Mucosa of rectum (tissue), 2 donors: ENCODE results near the gene MEF2D.

Experiments used
- H3K27ac ChIP-seq, 2 donors: one replicate each; pipeline ENCODE4 v1.7.0; 2013; ENCODE audit warnings: inconsistent platforms in 2 of 2, low read depth in 2 of 2, low read length in 2 of 2
- H3K27me3 ChIP-seq, 2 donors: one replicate each; pipeline ENCODE4 v1.7.0; 2013; ENCODE audit warnings: low read length in 2 of 2; ENCODE audit not compliant: control insufficient read depth in 2 of 2, insufficient read depth in 2 of 2
- H3K36me3 ChIP-seq, 2 donors: one replicate each; pipeline ENCODE4 v1.7.0; 2013; ENCODE audit warnings: low read length in 2 of 2; ENCODE audit not compliant: control insufficient read depth in 2 of 2, insufficient read depth in 2 of 2
- H3K4me1 ChIP-seq, 2 donors: one replicate each; pipeline ENCODE4 v1.7.0; 2013; ENCODE audit warnings: low read length in 2 of 2, mild to moderate bottlenecking in 1 of 2; ENCODE audit not compliant: control insufficient read depth in 2 of 2, insufficient read depth in 2 of 2
- H3K4me3 ChIP-seq, 2 donors: one replicate each; pipeline ENCODE4 v1.7.0; 2013; ENCODE audit warnings: low read length in 2 of 2
- H3K9ac ChIP-seq, 2 donors: one replicate each; pipeline ENCODE4 v1.7.0; 2013; ENCODE audit warnings: low read length in 2 of 2, low read depth in 1 of 2, mild to moderate bottlenecking in 1 of 2
- H3K9me3 ChIP-seq, 2 donors: one replicate each; pipeline ENCODE4 v1.7.0; 2013; ENCODE audit warnings: low read length in 2 of 2; ENCODE audit not compliant: control insufficient read depth in 2 of 2
- donor health status: healthy.
- donor health status: Normal muscosa, but diverticular disease.

MEF2D gene

GRCh38 chr1:156463874-156464273 is 36.7 kb downstream of the MEF2D start:
- no peak overlapping the region for H3K4me3 ChIP-seq
- no peaks in the 10 kb centered on the region for H3K9me3 ChIP-seq
- peaks cover 30 to 33% of the 10 kb centered on the region in 2 donors for H3K36me3 ChIP-seq
- peak overlapping the region; percentile 48 to 58 for H3K27ac ChIP-seq
- no peaks in the 10 kb centered on the region for H3K27me3 ChIP-seq
- peaks cover 28 to 30% of the 10 kb centered on the region in 2 donors for H3K4me1 ChIP-seq
- H3K9ac ChIP-seq: no peak overlapping the region

- peaks cover 29 to 30% of the 10 kb centered on the region in 2 donors for H3K4me1 ChIP-seq
- H3K4me3 ChIP-seq: no peak overlapping the region
- peaks cover 23 to 26% of the 10 kb centered on the region in 2 donors for H3K36me3 ChIP-seq
- no peak overlapping the region for H3K9ac ChIP-seq
- no peaks in the 10 kb centered on the region for H3K9me3 ChIP-seq
- H3K27me3 ChIP-seq: no peaks in the 10 kb centered on the region
- peak overlapping the region; percentile 48 to 58 for H3K27ac ChIP-seq
Measured at GRCh38 chr1:156462954-156463795, 37.4 kb downstream of the MEF2D start.

DNA sequence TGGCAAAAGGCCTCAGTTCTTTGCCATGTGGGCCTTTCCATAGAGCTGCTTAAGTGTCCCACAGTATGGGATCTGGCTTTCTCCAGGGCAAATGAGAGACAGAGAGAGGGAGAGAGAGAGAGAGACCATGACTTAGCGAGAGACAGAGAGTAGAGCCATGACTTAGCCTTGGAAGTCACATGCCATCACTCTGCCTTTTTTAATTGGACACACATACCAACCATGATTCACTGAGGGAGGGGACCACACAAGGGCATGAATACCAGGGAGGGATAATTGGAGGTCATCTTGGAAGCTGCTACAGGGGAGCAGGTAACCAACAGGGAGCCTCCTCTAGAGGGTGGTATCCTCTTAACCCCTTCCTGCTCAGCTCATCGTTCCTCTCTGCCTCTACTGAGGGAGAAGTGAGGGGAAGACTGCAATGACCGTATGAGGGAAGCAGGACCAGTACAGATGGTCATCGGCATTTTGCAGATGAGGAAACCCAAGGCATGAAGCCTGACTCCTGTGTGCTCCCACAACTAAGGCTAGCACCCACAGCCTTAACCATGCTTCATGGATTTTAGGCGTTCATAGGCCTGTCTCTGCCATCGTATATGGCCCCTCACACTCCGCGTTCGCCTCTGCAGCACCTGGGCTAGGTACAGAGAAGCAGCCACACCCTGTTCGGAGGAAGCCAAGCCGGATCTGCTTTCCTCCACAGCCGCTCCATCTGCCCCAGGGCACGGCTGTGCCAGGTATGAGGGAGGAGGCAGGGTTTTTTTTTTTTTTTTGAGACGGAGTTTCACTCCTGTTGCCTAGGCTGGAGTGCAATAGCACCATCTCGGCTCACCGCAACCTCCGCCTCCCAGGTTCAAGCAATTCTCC is 38.6 kb downstream of the MEF2D start:
- H3K27ac ChIP-seq: peak overlapping the region; percentile 76 to 77
- peaks cover 33% of the 10 kb centered on the region in 2 donors for H3K4me1 ChIP-seq
- H3K9ac ChIP-seq: peak overlapping the region; percentile 32 to 45

DNA sequence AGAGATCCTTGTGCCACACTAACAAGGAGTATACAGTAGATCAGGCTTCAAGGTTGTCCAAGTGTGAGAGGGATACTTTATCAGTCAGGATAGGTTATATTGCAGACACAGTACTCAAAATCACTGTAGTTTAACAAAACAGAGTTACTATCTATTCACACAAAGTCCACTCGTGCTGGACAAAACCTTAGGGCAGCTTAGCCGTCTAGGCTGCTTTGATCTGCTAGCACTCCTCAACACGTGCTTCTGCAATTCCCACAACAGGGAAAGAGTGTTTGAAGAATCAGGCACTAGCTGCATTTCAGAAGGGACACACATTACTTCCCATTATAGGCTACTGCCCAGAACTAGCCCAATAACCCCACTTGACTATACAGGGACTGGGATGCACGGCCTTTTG is 39.5 kb downstream of the MEF2D start:
- Histone ChIP-seq H3K9ac (no peak overlapping the region), H3K9me3 (no peaks in the 10 kb centered on the region), H3K4me3 (no peak overlapping the region), H3K36me3 (peaks cover 10% of the 10 kb centered on the region in 2 donors), H3K4me1 (peaks cover 40 to 41% of the 10 kb centered on the region in 2 donors), H3K27ac (peak overlapping the region in 1 of 2 donors; percentile 76), H3K27me3 (no peaks in the 10 kb centered on the region)

More for the DNA sequence above, 38.6 kb downstream of the MEF2D start:
- H3K36me3 ChIP-seq: peaks cover 15 to 18% of the 10 kb centered on the region in 2 donors
- H3K4me3 ChIP-seq: peak overlapping the region; percentile 6 to 20
- H3K9me3 ChIP-seq: no peaks in the 10 kb centered on the region
- no peaks in the 10 kb centered on the region for H3K27me3 ChIP-seq

DNA sequence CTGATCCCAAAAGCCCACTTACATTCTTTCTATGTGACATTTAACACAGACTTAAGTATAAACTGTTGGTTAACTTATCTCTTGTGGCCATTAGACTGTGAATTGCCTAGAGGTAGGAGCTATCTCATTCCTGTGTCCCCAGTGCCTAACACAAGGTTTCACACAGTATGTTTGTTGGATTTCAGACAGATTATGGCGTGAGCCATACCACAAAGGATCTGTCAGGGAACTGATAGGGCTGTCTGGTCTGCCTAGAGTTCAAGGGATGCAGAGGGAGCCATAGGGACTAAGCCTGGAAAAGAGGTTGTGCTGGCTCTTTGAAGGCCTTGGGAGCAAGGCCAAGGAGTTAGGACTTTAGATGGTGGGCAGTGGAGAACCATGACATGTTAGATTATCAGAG is 40.0 kb downstream of the MEF2D start:
- peaks cover 8 to 9% of the 10 kb centered on the region in 2 donors for H3K36me3 ChIP-seq
- H3K4me1 ChIP-seq: peaks cover 40% of the 10 kb centered on the region in 2 donors
- no peaks in the 10 kb centered on the region for H3K27me3 ChIP-seq
- no peaks in the 10 kb centered on the region for H3K9me3 ChIP-seq
- H3K9ac ChIP-seq: no peak overlapping the region
- H3K27ac ChIP-seq: no peak overlapping the region
- no peak overlapping the region for H3K4me3 ChIP-seq

GRCh38 chr1:156458181-156458503 is 42.4 kb downstream of the MEF2D start:
- H3K36me3 ChIP-seq: peaks cover 0 to under 1% of the 10 kb centered on the region in 2 donors
- no peak overlapping the region for H3K4me3 ChIP-seq
- no peaks in the 10 kb centered on the region for H3K27me3 ChIP-seq
- H3K27ac ChIP-seq: peak overlapping the region; percentile 99 to 100
- no peak overlapping the region for H3K9ac ChIP-seq
- peaks cover 20 to 23% of the 10 kb centered on the region in 2 donors for H3K4me1 ChIP-seq
- H3K9me3 ChIP-seq: no peaks in the 10 kb centered on the region

DNA sequence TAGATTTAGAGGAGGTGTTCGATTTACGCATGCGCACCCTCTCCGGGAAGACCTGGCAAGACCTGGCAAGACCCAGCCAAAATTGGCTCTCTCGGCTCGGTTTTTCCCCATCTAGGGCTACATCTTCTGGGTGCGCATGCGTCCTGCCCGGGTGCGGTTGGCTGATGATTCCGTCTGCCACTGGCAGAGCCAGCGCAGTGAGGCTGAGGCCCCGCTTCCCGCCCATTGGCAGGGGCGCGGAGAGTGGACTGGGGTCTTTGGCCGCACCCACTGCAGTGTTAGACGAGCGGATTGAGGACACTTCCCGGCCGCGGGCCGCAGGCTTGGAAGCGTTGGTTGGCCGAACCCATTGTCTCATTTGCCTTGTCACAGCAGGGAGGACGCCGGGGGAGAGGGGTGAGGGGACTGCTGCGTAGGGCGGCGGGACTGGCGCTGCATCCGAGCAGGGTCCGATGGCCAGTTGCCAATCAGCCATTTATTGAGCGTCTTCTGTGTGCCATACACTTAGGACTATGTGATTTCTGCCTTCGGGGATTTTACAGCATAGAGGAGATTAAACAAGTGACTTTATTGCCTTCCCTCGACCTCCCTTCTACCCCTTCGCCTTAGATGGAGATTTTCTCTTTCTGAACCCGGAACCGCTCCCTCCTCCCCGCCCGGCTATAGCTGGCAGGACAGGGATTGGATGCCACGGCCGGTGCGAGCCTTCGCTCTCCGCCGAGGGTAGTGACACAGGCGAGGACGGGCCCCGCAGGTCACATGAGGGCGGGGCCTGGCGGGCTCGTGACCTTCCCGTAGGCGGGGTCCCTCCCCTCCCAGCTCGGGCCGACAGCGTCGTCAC is 43.7 kb downstream of the MEF2D start:
- H3K9me3 ChIP-seq: no peaks in the 10 kb centered on the region
- H3K27me3 ChIP-seq: no peaks in the 10 kb centered on the region
- H3K36me3 ChIP-seq: no peaks in the 10 kb centered on the region
- H3K4me3 ChIP-seq: peak overlapping the region; percentile 75 to 79
- H3K27ac ChIP-seq: peak overlapping the region; percentile 99 to 100
- peak overlapping the region; percentile 94 to 96 for H3K9ac ChIP-seq
- peaks cover 14 to 17% of the 10 kb centered on the region in 2 donors for H3K4me1 ChIP-seq

- Histone ChIP-seq H3K36me3 (no peaks in the 10 kb centered on the region), H3K27ac (no peak overlapping the region), H3K27me3 (no peaks in the 10 kb centered on the region), H3K4me1 (peaks cover 11 to 14% of the 10 kb centered on the region in 2 donors), H3K9ac (no peak overlapping the region), H3K4me3 (no peak overlapping the region), H3K9me3 (no peaks in the 10 kb centered on the region)
Measured at GRCh38 chr1:156455362-156455761, 45.2 kb downstream of the MEF2D start.

DNA sequence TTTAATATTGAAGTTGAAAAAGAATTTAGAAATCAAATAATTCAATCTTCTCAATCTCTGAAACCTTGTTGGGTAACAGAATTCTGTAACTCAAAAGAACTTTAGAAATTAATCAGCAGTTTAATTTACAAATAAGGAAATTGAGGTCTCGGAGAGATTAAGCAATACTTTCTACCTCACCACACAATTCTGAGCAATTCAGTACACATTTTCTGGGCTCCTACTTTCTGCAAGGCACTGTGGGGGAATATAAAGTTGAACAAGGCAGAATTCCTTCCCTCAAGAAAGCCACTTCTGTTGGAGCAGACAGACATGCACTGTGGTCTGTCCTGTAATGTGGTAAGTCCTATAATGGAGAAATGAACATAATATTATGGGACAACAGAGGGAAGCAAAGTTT is 47.7 kb downstream of the MEF2D start:
- H3K4me1 ChIP-seq: peaks cover 11 to 12% of the 10 kb centered on the region in 2 donors
- no peaks in the 10 kb centered on the region for H3K27me3 ChIP-seq
- H3K9me3 ChIP-seq: no peaks in the 10 kb centered on the region
- H3K36me3 ChIP-seq: no peaks in the 10 kb centered on the region
- H3K9ac ChIP-seq: no peak overlapping the region
- H3K4me3 ChIP-seq: no peak overlapping the region
- H3K27ac ChIP-seq: no peak overlapping the region
